ENCODE measurements around the gene E2F6.

DNA sequence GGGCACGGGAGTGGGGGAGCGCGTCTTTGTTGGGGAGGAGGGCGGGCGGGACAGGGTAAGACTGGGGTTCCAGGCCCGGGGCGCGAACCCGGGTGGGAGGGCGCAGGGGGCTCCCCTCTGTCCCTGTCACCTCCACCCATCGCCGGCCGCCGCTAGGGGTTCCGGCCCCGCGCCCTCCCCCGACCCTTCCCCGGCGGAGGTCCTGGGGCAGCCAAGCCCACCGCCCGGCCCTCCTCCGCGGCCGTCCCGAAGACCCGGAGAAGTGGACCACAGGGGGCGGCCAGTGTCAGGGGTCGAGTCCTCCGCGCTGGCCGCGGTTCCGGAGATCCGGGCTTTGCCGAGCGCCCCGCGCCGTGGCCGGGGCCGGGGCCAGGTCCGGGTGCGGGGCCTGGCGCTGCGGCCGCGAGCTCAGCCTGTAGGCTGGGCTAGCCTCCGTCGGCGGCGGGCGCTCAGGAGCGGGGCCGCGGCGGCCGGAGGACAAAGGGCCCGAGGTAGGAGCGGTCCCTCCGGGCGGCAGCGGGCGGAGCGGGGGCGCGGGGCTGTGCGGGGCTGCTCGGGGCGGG lies 16.6 kb upstream of the E2F6 start:
- TF ChIP-seq POLR2A (IDR thresholded peaks at IDR 0.05), result no peak
- TF ChIP-seq, protein P1, sequence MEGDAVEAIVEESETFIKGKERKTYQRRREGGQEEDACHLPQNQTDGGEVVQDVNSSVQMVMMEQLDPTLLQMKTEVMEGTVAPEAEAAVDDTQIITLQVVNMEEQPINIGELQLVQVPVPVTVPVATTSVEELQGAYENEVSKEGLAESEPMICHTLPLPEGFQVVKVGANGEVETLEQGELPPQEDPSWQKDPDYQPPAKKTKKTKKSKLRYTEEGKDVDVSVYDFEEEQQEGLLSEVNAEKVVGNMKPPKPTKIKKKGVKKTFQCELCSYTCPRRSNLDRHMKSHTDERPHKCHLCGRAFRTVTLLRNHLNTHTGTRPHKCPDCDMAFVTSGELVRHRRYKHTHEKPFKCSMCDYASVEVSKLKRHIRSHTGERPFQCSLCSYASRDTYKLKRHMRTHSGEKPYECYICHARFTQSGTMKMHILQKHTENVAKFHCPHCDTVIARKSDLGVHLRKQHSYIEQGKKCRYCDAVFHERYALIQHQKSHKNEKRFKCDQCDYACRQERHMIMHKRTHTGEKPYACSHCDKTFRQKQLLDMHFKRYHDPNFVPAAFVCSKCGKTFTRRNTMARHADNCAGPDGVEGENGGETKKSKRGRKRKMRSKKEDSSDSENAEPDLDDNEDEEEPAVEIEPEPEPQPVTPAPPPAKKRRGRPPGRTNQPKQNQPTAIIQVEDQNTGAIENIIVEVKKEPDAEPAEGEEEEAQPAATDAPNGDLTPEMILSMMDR (IDR thresholded peaks at IDR 0.05), result no peak

Measured in lower leg skin (tissue), 3 donors.